GM12875 (cell line): Measurements from ENCODE around the gene AKT1.

Source experiments
- H3K4me3 ChIP-seq: one replicate; pipeline ENCODE4 v1.5.1; 2011; ENCODE audit warnings: low read depth, low read length, control low read depth
- TF ChIP-seq, protein P1 (sequence below): IDR thresholded peaks from 2 replicates; pipeline ENCODE4 v1.5.1; 2011; ENCODE audit warnings: low read depth, mild to moderate bottlenecking, control low read depth, inconsistent platforms, low read length, moderate library complexity, borderline replicate concordance; ENCODE audit not compliant: insufficient read depth

Gene AKT1

DNA sequence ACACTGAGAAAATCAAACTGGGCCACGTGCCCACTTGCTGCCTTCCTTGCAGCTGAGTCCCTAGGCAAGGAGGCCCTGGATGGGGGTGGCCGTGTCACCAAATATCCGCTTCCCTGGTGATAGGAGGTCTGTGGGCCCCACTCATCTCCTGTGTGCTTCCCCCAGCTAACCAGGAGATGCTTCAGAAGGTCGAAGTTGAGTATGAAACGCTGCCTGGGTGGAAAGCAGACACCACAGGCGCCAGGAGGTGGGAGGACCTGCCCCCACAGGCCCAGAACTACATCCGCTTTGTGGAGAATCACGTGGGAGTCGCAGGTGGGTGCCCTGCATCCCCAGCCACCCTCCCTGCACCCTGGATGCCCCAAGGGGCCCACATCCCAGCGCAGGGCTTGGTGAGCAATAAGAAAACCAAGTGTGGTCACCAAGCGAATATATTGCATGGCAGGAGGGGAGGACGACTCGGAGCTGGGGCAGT lies 49.4 kb downstream of the AKT1 start:
- TF ChIP-seq, protein P1, sequence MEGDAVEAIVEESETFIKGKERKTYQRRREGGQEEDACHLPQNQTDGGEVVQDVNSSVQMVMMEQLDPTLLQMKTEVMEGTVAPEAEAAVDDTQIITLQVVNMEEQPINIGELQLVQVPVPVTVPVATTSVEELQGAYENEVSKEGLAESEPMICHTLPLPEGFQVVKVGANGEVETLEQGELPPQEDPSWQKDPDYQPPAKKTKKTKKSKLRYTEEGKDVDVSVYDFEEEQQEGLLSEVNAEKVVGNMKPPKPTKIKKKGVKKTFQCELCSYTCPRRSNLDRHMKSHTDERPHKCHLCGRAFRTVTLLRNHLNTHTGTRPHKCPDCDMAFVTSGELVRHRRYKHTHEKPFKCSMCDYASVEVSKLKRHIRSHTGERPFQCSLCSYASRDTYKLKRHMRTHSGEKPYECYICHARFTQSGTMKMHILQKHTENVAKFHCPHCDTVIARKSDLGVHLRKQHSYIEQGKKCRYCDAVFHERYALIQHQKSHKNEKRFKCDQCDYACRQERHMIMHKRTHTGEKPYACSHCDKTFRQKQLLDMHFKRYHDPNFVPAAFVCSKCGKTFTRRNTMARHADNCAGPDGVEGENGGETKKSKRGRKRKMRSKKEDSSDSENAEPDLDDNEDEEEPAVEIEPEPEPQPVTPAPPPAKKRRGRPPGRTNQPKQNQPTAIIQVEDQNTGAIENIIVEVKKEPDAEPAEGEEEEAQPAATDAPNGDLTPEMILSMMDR = no peak

DNA sequence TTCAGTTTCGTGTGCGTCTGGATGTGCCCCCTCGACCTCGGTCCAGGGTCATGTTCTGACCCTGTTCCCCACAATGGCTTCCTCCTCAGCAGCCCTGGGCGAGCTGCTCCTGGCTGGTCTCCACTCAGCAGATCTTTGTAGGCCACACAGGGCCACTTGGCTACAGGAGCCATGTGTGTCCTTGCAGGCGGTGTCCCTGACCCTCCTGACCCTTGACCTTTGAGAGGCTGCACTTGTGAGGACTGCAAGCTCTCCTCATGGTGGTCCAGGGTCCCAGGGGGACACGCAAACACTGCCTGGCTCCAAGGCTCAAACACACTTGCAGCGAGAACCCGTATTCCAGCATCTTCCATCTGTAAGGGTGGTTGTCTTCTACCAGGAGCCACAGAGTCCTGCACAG lies 50.1 kb downstream of the AKT1 start:
- TF ChIP-seq, protein P1 = no peak

More for the DNA sequence above, 49.4 kb downstream of the AKT1 start:
- H3K4me3 ChIP-seq = no peak overlapping the region

DNA sequence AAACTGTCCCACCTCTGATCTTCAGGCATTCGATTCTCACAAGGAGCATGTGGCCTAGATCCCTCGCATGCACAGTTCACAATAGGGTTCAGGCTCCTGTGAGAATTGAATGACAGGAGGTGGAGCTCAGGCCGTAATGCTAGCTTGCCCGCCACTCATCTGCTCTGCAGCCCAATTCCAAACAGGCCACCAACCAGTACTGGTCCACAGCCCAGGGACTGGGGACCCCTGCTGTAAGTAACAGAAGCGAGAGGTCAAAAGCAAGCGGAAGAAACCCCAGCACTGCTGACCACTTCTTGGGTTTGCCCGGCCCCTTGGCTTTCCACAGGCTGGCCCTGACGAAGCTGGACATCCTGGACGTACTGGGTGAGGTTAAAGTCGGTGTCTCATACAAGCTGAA lies 51.1 kb downstream of the AKT1 start:
- no peak overlapping the region for H3K4me3 ChIP-seq
- TF ChIP-seq, protein P1 = no peak

More for the DNA sequence above, 50.1 kb downstream of the AKT1 start:
- H3K4me3 ChIP-seq = no peak overlapping the region

DNA sequence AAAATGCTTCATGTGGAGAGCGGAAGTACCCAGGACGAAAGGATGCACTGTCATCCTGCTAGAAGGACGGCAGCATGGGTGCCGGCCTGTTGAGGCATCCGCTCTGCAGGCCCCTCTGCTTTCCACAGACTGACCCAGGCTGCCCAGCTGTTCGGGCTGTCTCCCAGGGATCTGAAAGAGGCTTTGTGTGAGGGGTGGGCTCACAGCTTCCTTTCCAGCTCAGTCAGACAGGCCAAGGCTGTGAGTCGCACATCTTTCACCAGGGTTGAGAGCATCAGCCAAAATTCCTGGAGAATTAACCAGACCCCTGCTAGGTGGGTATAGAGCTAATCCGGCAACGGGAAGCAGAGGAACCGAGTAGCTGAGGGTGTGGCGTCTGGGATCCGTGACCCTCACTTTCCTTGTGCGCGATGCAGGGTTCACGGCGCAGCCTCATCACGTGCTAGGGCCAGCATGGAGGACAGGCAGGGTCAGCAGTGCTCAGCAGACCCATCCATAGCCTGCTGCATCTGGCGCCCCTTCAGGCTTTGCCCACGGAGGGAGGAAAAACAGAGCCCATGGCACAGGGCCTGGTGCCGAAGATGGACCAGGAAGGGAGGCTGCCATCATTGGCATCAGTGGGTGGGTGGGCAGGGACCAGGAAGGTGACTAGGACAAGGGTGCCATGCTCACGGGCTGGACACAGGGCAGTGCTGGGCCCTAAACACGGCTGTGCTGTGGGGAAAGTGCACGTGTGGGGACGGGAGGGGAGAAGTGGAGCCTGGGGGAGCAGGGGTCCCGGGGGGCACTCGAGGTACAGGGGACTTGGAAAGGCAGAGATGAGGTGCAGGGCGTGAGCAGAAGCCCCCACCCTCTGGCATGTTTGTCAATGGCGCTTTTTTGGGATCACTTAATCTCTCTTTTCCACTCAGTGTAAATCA lies 51.8 kb downstream of the AKT1 start:
- TF ChIP-seq, protein P1 = no peak
- H3K4me3 ChIP-seq = no peak overlapping the region

DNA sequence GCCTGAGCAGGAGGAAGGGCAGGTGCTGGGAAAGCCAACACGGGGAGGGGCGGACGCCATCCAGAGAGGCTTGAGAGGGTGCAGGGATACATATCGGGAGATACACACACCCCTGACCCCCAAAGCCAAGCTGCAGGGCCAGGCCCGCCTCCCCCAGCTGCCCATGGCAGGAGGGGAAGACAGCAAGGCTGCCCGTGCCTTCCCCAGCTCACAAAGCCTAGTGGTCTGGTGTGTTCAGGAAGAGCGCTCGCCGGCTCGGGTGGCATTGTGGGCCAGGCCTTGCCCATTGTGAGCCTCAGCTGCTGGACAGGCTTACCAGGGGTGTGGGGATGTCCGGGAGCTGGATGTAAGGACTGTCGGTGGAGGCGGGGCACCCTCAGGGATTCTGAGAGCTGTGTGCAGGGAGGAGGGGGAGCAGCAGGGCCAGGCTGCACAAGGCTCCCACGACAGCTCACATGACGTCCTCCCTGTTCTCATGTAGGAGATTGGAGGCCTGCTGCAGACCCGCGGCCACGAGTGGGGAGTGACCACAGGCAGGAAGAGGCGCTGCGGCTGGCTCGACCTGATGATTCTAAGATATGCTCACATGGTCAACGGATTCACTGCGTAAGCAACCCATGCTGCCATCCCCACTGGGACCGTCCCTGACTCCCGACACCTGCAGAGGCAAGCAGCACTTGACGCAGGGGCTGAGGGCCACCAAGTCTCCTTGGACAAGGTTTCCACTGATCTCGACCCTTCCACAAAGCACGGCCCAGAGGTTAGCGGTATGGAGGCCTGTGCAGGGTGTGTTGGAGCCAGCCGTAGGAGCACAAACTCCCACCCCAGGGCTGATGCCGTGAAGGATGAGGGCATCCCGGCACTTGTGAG lies 52.7 kb downstream of the AKT1 start:
- TF ChIP-seq, protein P1 = no peak

DNA sequence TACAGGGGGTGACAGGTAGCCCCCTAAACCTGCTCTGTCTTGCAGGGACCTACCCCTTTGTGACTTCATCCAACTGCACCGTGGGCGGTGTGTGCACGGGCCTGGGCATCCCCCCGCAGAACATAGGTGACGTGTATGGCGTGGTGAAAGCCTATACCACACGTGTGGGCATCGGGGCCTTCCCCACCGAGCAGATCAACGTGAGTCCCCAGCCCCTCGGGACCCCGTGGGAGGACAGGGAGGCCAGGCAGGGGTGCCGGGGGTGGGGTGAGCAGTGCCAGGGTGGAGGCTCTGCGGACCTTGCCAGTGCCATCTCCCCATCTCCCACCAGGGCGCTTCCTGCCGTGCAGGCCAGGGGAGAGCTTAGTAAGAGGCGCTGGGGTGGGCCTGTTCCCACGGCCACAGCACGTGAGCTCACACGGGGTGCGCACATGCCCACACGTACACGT lies 53.7 kb downstream of the AKT1 start:
- TF ChIP-seq, protein P1 = no peak
- no peak overlapping the region for H3K4me3 ChIP-seq

More for the DNA sequence above, 52.7 kb downstream of the AKT1 start:
- H3K4me3 ChIP-seq = no peak overlapping the region
